RWPE2 (cell line): Measurements from ENCODE around the gene USP35.

Source experiments
- ATAC-seq: fragments of 200-7000 bp; cut with Tn5 transposase; 3 replicates; pipeline ENCODE4 v1.9.1; 2021; ENCODE audit warnings: low read depth
- DNase-seq: peaks from one replicate; pipeline ENCODE4 v3.0.0-alpha.2; 2020; ENCODE audit warnings: low spot score
- H3K27ac ChIP-seq: fragments of 450-650 bp; 2 replicates; pipeline ENCODE4 v1.5.1; 2017; ENCODE audit warnings: mild to moderate bottlenecking; ENCODE audit not compliant: poor library complexity, severe bottlenecking
- H3K27me3 ChIP-seq: fragments of 250-450 bp; sonication (Bioruptor Pico); 2 replicates; pipeline ENCODE4 v1.5.1; 2021; ENCODE audit warnings: mild to moderate bottlenecking, moderate library complexity; ENCODE audit not compliant: insufficient read depth, poor library complexity, severe bottlenecking
- H3K36me3 ChIP-seq: fragments of 250-450 bp; sonication (Bioruptor Pico); 2 replicates; pipeline ENCODE4 v1.5.1; 2020; ENCODE audit warnings: low read depth, mild to moderate bottlenecking, moderate library complexity
- H3K4me1 ChIP-seq: fragments of 250-450 bp; sonication (Bioruptor Pico); 2 replicates; pipeline ENCODE4 v1.5.1; 2021; ENCODE audit warnings: mild to moderate bottlenecking, moderate library complexity; ENCODE audit not compliant: insufficient read depth, poor library complexity, severe bottlenecking
- H3K4me3 ChIP-seq: fragments of 250-450 bp; sonication (Bioruptor Pico); 2 replicates; pipeline ENCODE4 v1.5.1; 2021; ENCODE audit warnings: mild to moderate bottlenecking, moderate library complexity; ENCODE audit not compliant: severe bottlenecking
- H3K9me3 ChIP-seq: fragments of 250-450 bp; sonication (Bioruptor Pico); 2 replicates; pipeline ENCODE4 v1.5.1; 2021; ENCODE audit warnings: mild to moderate bottlenecking, moderate library complexity; ENCODE audit not compliant: severe bottlenecking
- CTCF ChIP-seq: fragments of 450-650 bp; IDR thresholded peaks from one replicate; pipeline ENCODE4 v1.5.1; 2017; ENCODE audit warnings: mild to moderate bottlenecking, moderate library complexity; ENCODE audit not compliant: poor library complexity, severe bottlenecking

Gene USP35

DNA sequence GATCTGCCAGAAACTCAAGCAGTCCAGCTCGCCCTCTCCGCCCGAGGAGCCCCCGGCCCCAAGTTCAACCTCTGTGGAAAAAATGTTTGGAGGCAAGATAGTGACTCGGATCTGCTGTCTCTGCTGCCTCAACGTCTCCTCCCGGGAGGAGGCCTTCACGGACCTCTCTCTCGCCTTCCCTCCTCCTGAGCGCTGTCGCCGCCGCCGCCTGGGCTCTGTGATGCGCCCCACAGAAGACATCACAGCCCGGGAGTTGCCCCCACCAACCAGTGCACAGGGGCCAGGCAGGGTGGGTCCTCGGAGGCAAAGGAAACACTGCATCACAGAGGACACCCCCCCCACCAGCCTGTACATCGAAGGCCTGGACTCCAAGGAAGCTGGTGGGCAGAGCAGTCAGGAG, 20.8 kb downstream of the USP35 start:
- peak; percentile 45 for DNase-seq
- TF ChIP-seq CTCF: no peak
- Histone ChIP-seq H3K36me3 (0 out of 2 replicates have a peak, but pooled peaks cover 4% of the 10 kb centered on the region), H3K27ac (no peak overlapping the region), H3K9me3 (no peaks in the 10 kb centered on the region), H3K4me3 (no peak overlapping the region), H3K27me3 (no peaks in the 10 kb centered on the region), H3K4me1 (no peaks in the 10 kb centered on the region)
- ATAC-seq: no peak

DNA sequence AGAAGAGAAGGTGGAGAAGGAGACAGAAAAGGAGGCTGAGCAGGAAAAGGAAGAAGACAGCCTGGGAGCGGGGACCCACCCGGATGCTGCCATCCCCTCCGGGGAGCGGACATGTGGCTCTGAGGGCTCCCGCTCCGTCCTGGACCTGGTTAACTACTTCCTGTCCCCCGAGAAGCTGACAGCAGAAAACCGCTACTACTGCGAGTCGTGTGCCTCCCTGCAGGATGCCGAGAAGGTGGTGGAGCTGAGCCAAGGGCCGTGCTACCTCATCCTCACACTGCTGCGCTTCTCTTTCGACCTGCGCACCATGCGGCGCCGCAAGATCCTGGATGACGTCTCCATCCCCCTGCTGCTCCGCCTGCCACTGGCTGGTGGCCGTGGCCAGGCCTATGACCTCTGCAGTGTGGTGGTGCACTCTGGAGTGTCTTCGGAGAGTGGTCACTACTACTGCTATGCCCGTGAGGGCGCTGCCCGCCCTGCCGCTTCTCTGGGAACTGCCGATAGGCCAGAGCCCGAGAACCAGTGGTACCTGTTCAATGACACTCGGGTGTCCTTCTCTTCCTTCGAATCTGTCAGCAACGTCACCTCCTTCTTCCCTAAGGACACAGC, 21.4 kb downstream of the USP35 start:
- no peak for TF ChIP-seq CTCF
- no peak for ATAC-seq
- peak; percentile 38 for DNase-seq
- no peak overlapping the region for H3K27ac ChIP-seq
- H3K4me1 ChIP-seq: no peaks in the 10 kb centered on the region
- no peaks in the 10 kb centered on the region for H3K9me3 ChIP-seq
- H3K27me3 ChIP-seq: no peaks in the 10 kb centered on the region
- H3K36me3 ChIP-seq: 0 out of 2 replicates have a peak, but pooled peaks cover 4% of the 10 kb centered on the region
- no peak overlapping the region for H3K4me3 ChIP-seq

DNA sequence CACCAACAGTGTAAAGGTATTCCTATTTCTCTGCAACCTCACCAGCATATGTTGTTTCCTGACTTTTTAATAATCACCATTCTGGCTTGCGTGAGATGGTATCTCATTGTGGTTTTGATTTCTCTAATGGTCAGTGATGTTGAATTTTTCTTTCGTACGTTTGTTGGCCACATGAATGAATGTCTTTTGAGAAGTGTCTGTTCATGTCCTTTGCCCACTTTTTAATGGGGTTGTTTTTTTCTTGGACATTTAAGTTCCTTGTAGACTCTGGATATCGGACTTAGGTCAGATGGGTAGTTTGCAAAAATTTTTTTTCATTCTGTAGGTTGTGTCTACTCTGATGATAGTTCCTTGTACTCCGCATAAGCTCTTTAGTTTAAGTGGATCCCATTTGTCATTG, 22.8 kb downstream of the USP35 start:
- DNase-seq (no peak), ATAC-seq (no peak)
- Histone ChIP-seq H3K4me1 (no peaks in the 10 kb centered on the region), H3K36me3 (no peaks in the 10 kb centered on the region), H3K4me3 (no peak overlapping the region), H3K9me3 (no peaks in the 10 kb centered on the region), H3K27ac (no peak overlapping the region), H3K27me3 (no peaks in the 10 kb centered on the region)
- no peak for TF ChIP-seq CTCF

DNA sequence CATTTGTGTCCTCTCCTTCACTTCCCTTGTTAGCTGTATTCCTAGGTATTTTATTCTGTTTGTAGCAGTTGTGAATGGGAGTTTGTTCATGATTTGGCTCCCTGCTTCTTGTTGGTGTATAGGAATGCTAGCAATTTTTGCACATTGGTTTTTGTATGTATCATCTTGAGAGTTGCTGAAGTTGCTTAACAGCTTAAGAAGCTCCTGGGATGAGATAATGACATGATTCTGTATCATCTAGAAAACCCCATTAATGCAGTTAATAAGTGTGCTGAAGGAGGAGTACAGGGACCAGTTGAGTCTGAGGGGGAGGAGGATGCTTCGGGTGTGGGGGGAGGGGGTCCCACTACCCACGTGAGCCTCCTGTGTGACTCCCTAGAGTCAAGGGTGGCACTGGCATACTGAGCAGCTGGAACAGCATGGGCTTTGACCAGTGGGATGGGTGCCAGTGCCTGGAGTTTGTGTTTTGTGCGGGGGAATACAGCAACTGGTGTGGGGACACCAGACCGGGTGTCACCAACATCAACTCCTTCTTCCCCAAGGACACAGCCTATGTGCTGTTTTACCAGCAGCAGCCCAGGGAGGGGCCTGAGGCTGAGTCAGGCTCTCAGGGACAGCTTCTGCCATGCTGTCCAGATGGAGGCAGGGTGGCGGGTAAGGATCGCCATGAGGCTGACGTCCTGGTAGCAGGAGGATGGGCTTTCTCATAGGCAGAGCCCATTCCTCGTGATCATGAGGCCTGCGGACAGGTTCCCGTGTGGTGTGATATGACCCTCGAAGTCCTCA, 24.1 kb downstream of the USP35 start:
- DNase-seq (no peak), ATAC-seq (no peak)
- Histone ChIP-seq H3K27me3 (no peaks in the 10 kb centered on the region), H3K36me3 (no peaks in the 10 kb centered on the region), H3K4me3 (no peak overlapping the region), H3K4me1 (no peaks in the 10 kb centered on the region), H3K27ac (no peak overlapping the region), H3K9me3 (no peaks in the 10 kb centered on the region)
- TF ChIP-seq CTCF: no peak
